Measurements from ENCODE around the gene TTLL13. TPM values are rescaled to one million over a fixed set of nuclear protein-coding genes. Genes with fewer than 3 reads are reported as not detected.

TTLL13 gene
- total RNA-seq, 1 donor from 2014 or later, result not detected

DNA sequence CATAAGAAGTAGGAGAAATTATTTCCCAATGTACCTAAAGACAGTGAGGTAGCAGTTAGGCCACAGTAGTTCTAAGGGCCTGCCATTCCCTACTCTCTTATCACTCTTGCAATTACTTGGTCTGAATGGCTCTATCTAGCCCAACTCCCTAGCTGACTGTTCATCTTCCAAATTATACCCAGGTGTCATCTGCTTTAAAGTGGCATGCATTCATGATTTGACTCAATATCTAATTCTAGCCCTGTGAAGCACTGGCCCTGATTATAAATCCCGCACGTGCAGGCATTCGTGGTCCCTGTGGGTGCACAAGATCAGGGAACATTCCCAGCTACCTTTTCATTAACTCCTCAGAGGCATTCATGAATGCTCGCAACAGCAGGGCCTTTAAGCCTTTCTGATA, 59.7 kb downstream of the TTLL13 start:
- H3K27ac Mint-ChIP-seq (ENCODE audit: unreplicated experiment), result no peak overlapping the region
- peaks cover 4% of the 10 kb centered on the region for H3K4me1 Mint-ChIP-seq (ENCODE audit: low read depth)
- H3K4me3 Mint-ChIP-seq (ENCODE audit: unreplicated experiment), result no peak overlapping the region
- no peaks in the 10 kb centered on the region for H3K9me3 Mint-ChIP-seq (ENCODE audit: low read depth)
- TF ChIP-seq, protein P1, sequence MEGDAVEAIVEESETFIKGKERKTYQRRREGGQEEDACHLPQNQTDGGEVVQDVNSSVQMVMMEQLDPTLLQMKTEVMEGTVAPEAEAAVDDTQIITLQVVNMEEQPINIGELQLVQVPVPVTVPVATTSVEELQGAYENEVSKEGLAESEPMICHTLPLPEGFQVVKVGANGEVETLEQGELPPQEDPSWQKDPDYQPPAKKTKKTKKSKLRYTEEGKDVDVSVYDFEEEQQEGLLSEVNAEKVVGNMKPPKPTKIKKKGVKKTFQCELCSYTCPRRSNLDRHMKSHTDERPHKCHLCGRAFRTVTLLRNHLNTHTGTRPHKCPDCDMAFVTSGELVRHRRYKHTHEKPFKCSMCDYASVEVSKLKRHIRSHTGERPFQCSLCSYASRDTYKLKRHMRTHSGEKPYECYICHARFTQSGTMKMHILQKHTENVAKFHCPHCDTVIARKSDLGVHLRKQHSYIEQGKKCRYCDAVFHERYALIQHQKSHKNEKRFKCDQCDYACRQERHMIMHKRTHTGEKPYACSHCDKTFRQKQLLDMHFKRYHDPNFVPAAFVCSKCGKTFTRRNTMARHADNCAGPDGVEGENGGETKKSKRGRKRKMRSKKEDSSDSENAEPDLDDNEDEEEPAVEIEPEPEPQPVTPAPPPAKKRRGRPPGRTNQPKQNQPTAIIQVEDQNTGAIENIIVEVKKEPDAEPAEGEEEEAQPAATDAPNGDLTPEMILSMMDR (IDR thresholded peaks at IDR 0.05), result no peak
- H3K36me3 Mint-ChIP-seq (ENCODE audit: low read depth), result no peaks in the 10 kb centered on the region
- H3K27me3 Mint-ChIP-seq (ENCODE audit: low read depth), result peaks cover 4% of the 10 kb centered on the region
- no peak for DNase-seq (ENCODE audit: low spot score)

Other genes with a start within 250 kb of the TTLL13 start
- 6.7 to 14.4 TPM (median 12.9 TPM) in 3 replicates for gene ZNF710, start 248.2 kb upstream of the TTLL13 start, total RNA-seq
- 115 to 126 TPM (median 125 TPM) in 3 replicates for gene IDH2, start 147.1 kb upstream of the TTLL13 start, total RNA-seq
- 6.7 to 10.5 TPM (median 9.2 TPM) in 3 replicates for gene SEMA4B, start 48.2 kb upstream of the TTLL13 start, total RNA-seq
- gene CIB1, start 15.6 kb upstream of the TTLL13 start, total RNA-seq, result 40.2 to 42.4 TPM (median 40.9 TPM) in 3 replicates
- gene GDPGP1, start 15.3 kb upstream of the TTLL13 start, total RNA-seq, result 4.8 to 5.8 TPM (median 5.5 TPM) in 3 replicates
- gene NGRN, start 16.1 kb downstream of the TTLL13 start, total RNA-seq, result 87.3 to 116 TPM (median 94.0 TPM) in 3 replicates
- 3.2 to 4.8 TPM (median 3.3 TPM) in 3 replicates for gene ZNF774, start 102.7 kb downstream of the TTLL13 start, total RNA-seq
- 206 to 214 TPM (median 209 TPM) in 3 replicates for gene IQGAP1, start 138.7 kb downstream of the TTLL13 start, total RNA-seq

Measured in chondrocyte (in vitro differentiated cells).